Right renal cortex interstitium (tissue), 3 donors: Measurements from ENCODE around the gene QSER1. TPM values are rescaled to one million over a fixed set of nuclear protein-coding genes. Genes with fewer than 3 reads are reported as not detected.
"Not testable (repeated sequence)": the region's sequence is repeated elsewhere in the genome, so short reads cannot be mapped to it uniquely, and the experiment has no call there.

Experiments used
- DNase-seq, 3 donors: peaks; one replicate each; pipeline ENCODE4 v3.0.0-alpha.2; 2013; ENCODE audit warnings: low read depth in 3 of 3, low spot score in 2 of 3
- polyA plus RNA-seq, 3 donors: library from polyadenylated mRNA; unstranded; fragments of 120-200 nt; gene quantifications; one replicate each; pipeline ENCODE4 v1.2.1, GENCODE V29; 2013; ENCODE audit not compliant: insufficient read length in 3 of 3

The QSER1 gene
- polyA plus RNA-seq, 3 donors, result 38.3 to 44.5 (median 41.5) TPM

DNA sequence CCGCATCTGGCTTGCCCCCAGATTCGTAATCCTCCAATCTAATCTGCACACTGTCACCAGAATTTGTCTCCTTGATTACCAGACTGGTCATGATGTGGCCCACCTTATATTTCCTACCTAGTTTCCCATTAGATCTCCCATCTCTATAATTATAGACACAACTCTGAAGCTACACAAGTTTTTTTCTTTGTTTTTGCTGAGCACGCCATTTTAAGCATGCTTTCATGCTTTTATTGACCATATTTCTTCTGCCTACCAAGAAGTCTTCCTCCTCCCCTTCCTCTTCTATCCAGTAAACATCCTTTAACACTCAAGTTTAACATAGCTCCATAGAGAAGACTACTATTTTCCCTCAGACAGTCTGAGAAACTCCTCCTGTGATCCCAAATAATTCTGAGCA lies 98.8 kb downstream of the QSER1 start:
- no peak for DNase-seq

DNA sequence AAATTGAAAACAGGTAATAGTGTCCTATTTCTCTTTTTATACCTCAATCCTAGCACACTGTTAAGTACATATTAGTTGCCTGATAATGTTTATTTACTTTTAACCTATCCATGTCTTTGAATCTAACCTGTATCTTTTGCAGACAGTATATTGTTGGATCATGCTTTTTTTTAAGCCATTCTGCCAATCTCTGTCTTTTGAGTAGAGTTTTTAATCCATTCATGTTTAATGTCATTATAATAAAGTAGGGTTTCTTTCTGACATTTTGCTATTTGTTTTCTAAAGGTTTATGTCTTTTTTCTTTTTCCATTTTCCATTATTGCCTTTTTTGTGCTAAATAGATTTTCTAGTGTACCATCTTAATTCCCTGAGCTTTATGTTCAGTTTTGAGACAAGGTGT lies 99.3 kb downstream of the QSER1 start:
- DNase-seq, result no peak

DNA sequence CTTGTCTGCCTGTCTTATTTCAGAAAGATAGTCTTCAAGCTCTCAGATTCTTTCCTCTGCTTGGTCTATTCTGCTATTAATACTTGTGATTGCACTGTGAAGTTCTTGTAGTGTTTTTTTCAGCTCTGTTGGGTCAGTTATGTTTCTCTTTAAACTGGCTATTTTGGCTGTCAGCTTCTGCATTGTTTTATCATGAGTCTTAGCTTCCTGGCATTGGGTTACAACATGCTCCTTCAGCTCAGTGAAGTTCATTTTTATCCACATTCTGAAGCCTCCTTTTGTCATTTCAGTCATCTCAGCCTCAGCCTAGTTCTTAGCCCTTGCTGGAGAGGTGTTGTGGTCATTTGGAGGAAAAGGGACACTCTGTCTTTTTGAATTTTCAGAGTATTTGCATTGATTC lies 107.6 kb downstream of the QSER1 start:
- no peak for DNase-seq

DNA sequence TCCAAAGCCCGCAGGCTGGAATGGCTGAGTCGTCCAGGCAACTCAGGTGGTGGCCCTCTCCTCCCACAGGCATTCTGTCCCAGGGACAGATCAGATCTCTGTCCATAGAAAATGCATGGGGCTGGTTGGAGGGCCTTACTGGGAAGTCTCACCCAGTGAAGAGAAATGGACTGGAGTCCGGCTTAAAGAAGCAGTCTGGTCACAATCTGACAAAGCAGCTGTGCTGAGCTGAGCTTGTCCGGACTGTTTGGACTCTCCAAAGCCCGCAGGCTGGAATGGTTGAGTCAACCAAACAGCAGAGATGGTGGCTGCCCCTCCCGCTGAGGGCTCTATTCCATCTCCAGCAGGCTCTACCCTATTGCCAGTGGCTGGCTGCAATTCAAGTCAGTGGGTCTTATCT lies 108.7 kb downstream of the QSER1 start:
- DNase-seq, result no peak

DNA sequence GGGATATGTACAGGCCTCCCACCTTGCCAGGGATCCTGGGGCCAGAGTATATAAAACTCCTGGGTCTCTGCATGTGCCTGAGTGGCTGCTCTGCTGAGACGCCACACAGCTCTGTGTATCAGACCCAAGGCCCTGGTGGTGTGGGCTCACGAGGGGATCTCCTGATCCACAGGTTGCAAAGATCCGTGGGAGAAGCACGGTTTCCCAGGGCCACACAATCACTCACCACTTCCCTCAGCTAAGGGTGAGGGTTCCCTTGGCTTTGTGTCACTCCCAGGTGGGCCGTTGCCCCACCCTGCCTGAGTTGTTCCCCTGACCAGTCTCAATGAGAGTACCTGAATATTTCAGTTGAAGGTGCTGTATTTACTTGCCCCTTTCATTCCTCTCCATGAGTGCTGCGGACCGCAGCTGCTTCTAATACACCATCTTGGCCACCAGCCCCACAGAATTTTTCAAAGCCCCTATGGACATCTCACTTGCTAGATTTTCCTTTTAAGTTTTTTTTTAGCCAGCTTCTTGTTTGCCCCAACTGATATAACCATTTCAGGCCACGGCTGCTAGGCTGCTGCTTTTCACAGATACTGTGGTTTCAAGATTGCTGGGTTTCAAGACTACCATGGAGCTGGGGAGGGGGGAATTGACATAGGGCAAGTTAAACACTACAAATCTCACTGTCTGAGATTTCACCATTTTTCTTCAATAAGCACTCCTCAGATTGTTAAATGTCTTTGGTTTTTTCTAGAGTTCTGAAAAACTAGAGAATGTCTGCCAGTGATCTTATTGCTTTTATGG lies 109.3 kb downstream of the QSER1 start:
- DNase-seq, result no peak

DNA sequence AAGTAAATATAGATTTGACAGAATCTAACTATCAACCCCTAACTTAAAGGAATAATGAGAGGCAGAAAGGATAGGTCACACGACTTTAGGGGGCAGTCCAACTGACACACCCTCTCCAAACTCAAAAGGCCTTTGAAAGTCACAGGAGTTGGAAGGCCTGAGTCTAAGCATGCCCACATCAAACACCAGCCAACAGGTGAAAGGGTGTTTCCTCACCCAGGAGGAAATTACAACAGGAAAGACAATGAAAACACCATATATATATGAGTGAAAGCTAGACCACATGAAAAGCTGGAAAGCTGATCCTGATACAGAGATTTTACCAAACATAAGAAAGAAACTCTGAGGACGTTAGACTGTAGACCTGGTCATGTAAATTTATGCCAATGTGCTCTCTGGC lies 112.6 kb downstream of the QSER1 start:
- no peak for DNase-seq

DNA sequence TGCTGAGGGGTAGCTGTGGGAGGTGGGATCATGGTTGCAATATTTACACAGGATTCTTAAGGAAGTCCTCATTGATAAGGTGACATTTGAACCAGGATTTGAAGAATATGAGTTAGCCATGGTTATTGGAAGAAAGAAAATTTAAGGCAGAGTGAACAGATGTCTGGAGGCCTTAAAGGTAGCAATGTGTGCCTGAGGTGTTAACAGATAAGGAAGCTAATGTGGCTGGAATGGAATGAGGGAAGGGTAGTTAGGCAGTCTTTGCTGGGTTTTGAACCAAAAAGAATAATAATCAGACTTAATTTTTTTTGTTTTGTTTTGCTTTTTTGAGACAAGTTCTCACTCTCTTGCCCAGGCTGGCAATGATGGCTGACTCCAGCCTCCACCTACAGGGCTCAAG lies 113.4 kb downstream of the QSER1 start:
- no peak for DNase-seq

DNA sequence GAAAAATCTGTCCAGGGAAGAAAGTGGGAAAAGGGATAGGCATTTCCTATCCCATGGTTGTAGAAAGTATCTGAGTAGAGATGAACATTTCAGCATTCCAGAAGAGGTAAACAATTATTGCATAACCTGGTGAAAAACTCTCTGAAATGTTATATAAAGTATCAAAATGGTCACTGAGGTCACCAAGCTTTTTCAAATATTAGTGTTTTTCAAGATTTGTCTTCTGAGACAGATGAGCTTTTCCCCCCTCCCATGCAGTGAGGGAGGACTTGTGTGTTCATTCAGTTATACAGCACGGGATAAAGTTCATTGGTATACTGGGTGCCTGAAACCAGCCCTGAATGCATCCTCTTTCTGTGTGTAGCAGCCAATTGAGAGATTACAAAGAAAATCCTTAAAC lies 121.1 kb downstream of the QSER1 start:
- DNase-seq, result no peak

DNA sequence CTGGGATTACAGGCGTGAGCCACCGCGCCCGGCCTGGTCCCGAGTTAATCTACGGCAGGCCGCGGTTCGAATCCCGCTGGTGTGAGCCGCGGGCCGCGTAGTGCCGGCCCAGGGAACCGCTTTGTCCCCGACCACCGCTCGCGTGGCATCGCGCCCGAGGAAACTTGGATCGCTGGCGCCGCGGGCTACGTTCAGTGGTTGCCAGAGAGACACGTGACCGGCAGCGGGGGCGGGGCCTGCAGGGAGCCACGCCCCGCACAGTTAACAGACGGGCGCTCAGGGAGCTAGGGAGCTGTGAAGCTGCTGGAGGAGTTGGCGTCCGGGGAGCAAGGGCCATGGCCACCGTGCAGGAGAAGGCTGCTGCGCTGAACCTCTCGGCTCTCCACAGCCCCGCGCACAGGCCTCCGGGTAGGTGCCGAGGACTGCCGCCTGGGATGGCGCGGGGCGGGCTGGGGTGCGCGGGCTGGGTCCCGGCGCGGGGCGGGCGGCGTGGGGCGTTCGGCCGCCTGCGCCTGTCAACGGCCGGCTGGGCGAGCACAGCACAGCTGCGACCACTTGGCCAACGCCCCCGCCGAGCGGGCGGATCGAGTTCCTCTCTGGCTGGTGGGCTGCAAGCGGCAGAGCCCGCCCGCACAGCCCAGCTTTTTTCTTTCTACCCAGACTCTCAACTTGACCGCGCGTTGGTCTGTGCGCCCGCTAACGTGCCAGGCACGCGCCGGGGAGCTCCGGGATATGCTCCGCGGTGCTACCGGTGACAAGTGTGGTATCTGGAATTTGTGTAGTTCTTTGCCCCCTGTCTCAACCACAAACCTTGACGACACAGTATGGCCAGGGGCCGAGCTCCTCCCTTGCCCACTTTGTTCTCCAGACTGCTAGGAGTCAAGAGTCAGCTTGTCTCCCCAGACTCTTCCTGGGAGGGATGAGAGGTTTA lies 123.3 kb downstream of the QSER1 start, which contains the start of gene DEPDC7:
Gene DEPDC7 (plus strand): TSS at position 258 of the 931 bp plus-strand sequence. CDS start 78 bp downstream, at position 336.
- peak in 2 of 3 donors; percentile 74 to 80 for DNase-seq

DNA sequence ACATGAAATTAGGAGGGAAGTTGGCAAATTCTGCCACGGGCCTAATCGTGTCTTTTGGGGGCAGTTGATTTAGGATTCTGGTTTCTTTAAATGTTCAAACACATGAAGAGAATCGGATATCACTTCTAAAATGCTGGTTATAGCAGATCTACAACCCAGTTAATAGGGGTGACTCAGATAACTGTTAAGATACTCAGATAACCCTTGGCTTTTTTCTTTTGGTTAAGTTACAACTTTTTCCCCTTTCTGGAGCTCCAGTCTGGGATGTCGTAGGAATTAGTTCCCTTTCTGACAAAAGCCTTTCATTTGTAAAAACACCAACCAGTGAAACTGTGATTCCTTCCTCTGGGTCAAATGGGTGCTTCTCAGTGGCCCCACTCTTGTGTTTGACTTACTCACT lies 124.0 kb downstream of the QSER1 start:
- DNase-seq, result no peak

DNA sequence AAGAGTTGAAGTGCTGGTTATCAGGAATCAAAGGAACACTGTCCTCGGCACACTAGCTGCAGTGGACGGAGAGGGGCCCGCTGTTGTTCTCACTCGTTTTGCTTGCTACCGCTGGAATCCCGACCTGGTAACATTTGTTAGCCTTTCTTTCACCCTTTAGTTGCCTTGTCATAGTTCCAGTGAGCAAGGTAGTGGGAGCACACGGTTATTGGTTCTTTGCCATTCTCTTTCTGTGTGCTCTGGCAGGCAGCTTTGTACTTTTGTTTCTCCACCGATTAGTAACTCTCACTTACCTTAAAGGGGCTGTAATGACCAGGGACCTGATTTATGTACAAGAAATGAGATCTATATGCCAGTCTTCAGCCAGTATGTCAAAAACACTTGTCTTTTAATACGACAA lies 124.9 kb downstream of the QSER1 start:
- no peak for DNase-seq

DNA sequence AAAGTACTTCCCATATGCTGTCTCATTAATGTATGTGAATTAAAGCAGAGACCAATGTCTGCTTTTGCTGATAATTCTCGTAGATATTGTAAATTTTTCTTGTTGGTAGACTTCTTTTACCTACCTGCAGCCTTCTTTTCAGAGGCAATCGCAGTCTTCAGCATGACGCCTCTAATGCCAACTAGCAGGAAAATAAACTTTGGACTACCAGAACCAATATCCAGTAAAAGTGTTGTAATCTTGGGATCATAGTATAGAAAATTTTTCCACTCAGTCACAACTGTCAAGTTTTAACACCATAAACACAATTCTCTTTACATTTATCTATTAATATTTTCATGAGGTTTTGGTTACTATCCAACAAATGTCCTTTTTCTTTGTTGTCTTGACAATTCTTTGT lies 125.4 kb downstream of the QSER1 start:
- no peak for DNase-seq

DNA sequence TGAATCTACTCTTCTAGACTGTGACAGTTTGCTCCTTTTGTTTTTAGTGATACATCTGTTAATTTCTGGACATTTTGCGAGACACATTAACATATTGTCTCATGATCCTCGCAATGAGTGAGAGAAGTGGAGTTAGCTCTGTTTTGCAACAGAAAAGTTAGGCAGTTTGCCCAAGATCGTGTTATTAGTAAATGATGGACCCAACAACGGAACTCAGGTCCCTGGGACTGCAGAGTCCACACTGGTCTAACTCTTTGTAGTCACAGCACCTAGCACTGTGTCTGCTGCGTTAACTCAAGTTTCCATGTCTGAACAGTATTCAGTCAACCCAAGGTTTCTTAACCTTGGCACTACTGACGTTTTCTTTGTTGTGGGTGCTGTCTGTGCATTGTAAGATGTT lies 126.2 kb downstream of the QSER1 start:
- DNase-seq, result no peak

DNA sequence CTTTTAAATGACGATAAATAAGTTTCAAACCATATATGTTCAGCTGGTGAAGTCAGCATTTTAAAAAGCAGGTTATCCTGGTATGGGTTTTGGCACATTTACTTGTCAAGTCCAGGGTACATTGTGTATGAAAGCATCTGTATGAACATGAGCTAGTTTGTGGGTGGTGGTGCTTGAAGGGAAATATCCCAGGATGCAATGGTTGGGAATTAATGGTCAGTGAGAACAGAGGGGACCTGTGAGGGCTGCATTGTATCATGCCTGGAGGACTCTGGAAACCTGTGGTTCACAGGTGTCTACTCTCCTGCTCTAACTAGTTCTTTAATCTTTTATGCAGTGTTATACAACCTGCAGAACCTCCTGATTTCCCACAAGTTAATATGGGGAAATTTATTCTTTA lies 128.9 kb downstream of the QSER1 start:
- peak in 1 of 3 donors; percentile 33 for DNase-seq

DNA sequence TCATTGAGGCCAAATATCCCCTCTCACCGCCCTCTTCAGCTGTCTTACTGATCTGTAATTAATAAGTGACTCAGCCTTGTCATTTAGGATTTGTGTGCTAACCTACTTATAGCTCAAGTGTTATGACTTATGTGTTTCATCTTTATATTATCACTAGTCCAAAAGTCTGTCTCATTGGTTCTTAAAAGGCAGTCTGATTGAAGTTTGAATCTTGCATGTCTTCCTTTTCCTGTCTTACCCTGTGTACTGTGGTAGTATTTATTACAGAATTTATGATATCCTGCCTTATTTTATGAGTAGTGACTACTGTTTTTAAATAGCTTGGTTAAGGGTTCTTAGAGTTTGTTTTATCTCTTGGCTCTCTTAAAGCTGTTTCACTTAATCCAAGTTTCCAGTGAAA lies 129.3 kb downstream of the QSER1 start:
- DNase-seq, result no peak

DNA sequence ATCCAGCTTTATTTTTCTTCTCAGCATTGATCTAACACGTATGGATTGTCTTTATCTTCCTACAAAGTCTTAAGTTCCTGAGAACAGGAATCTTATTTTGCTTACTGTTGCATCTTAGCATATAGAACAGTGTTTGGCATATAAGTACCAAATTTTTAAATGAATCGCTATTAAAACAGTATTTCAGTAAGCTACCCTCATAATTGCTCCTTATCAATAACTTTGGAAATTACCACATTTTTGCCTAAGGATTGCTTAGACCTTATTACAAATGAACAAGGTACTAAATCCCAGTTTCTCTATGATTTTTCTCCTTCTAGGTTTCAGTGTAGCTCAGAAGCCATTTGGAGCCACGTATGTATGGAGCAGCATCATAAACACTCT lies 132.7 kb downstream of the QSER1 start:
- DNase-seq, result no peak

DNA sequence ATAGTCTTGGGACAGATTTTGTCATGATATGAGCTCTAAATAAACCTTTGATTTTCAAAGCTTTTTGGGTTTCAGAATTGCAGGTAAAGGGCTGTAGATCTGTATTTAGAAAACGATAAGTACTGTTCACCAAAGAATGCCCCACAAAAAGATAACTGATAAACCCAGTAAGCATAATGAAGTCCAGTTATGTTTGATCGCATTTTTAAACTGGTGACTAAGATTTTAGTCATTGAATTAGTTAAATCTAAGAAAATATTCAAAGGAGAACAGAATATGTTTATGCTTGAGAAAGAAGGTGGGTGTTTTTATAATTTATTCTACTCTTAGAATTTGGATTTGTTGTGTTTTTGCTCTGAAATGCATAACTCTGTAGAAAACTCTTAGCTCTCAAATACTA lies 134.6 kb downstream of the QSER1 start:
- no peak for DNase-seq

DNA sequence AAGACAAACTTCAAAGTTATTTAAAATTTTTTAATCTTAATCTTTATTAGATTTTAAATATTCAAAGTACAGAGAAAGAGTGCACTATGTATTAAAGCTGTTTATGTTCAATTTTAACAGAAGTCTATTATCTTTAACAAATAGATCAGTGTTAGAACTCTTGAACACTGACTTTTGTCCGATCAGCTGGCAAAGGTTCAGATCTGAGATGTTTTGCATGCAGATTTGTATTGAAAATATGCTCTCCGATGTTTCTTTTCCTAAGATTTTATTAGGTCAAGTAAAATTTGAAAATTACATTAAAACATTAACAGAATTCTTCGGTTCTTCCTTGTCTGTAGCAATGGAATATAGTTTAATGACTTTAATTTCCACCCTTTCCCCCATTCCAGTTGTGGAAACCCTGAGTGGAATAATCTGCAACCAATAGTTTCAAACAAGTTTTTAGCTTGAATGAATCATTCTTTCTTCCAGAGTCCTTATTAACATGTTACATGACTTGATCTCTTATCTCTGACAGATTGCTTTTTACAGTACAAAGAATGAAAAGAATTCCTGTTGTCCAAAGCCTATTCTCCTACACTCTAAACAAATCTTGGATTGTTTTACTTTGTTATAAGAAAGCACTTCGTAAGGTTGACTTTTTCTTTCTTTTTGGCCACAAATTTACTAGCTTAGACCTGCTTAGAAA lies 135.4 kb downstream of the QSER1 start:
- no peak for DNase-seq

DNA sequence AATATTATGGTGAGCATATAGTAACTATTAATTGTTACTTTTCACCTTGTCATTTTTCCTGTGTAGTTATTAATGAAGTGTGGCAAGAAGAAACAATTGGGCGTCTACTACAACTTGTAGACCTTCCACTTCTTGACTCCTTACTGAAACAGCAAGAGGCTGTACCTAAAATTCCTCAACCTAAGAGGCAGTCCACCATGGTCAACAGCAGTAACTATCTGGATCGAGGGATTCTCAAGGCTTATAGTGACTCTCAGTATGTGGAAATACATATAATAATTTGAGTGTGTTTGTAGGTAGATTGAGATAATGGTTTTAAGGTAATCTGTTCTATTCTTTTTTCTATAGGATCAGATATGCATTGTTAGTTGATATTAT lies 135.9 kb downstream of the QSER1 start:
- DNase-seq, result no peak

DNA sequence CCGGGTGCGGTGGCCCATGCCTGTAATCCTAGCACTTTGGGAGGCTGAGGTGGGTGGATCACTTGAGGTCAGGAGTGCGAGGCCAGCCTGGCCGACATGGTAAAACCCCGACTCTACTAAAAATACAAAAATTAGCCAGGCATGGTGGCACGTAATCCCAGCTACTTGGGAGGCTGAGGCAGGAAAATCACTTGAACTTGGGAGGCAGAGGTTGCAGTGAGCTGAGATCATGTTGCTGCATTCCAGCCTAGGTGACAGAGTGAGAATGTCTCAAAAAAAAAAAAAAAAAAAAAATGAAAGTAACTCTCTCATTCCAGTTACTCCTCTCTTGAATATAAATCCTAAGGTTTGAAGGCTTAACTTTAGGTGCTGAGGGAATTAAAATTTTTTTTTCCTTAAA lies 136.6 kb downstream of the QSER1 start:
- not testable (repeated sequence) for DNase-seq
